Stimulated activated CD8-positive, alpha-beta memory T cell treated with anti-CD3 and anti-CD28 coated beads, Interleukin-2, amount 100 ng/mL, for 1 hour (primary cell): ENCODE results near the gene MRPL20.
"Not testable (repeated sequence)": the region's sequence is repeated elsewhere in the genome, so short reads cannot be mapped to it uniquely, and the experiment has no call there.

Experiments
- DNase-seq, 2 donors: peaks; one replicate each; pipeline ENCODE4 v3.0.0-alpha.2; 2020; ENCODE audit warnings: low read depth in 2 of 2

The MRPL20 gene

GRCh38 chr1:1437033-1437903, 30.2 kb upstream of the MRPL20 start:
- DNase-seq, result no peak

- no peak for DNase-seq
Measured at GRCh38 chr1:1436630-1437032, 29.5 kb upstream of the MRPL20 start.

GRCh38 chr1:1435911-1436629, 29.0 kb upstream of the MRPL20 start:
- no peak for DNase-seq

GRCh38 chr1:1435106-1435903, 28.2 kb upstream of the MRPL20 start, which contains the start of gene VWA1:
TSS of gene VWA1 (plus strand) at chr1:1435690. CDS start at chr1:1435749, 59 bp downstream.
- DNase-seq, result peak; percentile 14 to 39

- DNase-seq, result no peak
Measured at GRCh38 chr1:1434824-1435105, 27.7 kb upstream of the MRPL20 start.

GRCh38 chr1:1434131-1434823, 27.2 kb upstream of the MRPL20 start:
- no peak for DNase-seq

- DNase-seq, result no peak
Measured at GRCh38 chr1:1433804-1434130, 26.7 kb upstream of the MRPL20 start.

GRCh38 chr1:1432951-1433803, 26.1 kb upstream of the MRPL20 start:
- DNase-seq, result no peak

- DNase-seq, result no peak
Measured at GRCh38 chr1:1432274-1432950, 25.3 kb upstream of the MRPL20 start.

- DNase-seq, result no peak
Measured at GRCh38 chr1:1431845-1432273, 24.8 kb upstream of the MRPL20 start.

- DNase-seq, result no peak
Measured at GRCh38 chr1:1430992-1431844, 24.1 kb upstream of the MRPL20 start.

- DNase-seq, result no peak
Measured at GRCh38 chr1:1430114-1430982, 23.3 kb upstream of the MRPL20 start.

GRCh38 chr1:1429671-1430073, 22.6 kb upstream of the MRPL20 start:
- no peak for DNase-seq

- not testable (repeated sequence) for DNase-seq
Measured at GRCh38 chr1:1428967-1429366, 21.9 kb upstream of the MRPL20 start.

GRCh38 chr1:1428174-1428573, 21.1 kb upstream of the MRPL20 start:
- no peak for DNase-seq

- no peak for DNase-seq
Measured at GRCh38 chr1:1427820-1428148, 20.7 kb upstream of the MRPL20 start.

GRCh38 chr1:1427106-1427819, 20.2 kb upstream of the MRPL20 start:
- no peak for DNase-seq
